Endothelial cell of umbilical vein (primary cell): ENCODE data around the gene TEX55. TPM values are rescaled to one million over a fixed set of nuclear protein-coding genes. Genes with fewer than 3 reads are reported as not detected.

Experiments
- BruUV-seq: library from RNA; stranded (reverse); fragments of 400-500 nt; replicated peaks from 2 replicates; lab custom pipeline; 2021; lab: Mats Ljungman, UMichigan
- CTCF ChIA-PET: fragments of 300-600, 350-600 bp; sonication (Branson Sonifier 250); formaldehyde crosslinking; loops from one replicate; lab custom pipeline; 2021; ENCODE audit warnings: antibody characterized with exemption, inconsistent platforms; lab: Charles Lee
- POLR2A ChIA-PET: fragments of 300-600, 350-600 bp; sonication (Branson Sonifier 250); formaldehyde crosslinking; loops from one replicate; lab custom pipeline; 2021; ENCODE audit warnings: antibody characterized with exemption, inconsistent platforms; lab: Charles Lee
- DNase-seq: peaks from one replicate; pipeline ENCODE4 v3.0.0-alpha.2; 2011; ENCODE audit warnings: low read depth, low spot score
- FAIRE-seq: peaks from 2 replicates; lab custom pipeline; 2011; peaks lifted over from hg19 to GRCh38; lab: Jason Lieb, UNC
- H2AFZ ChIP-seq: 2 replicates; pipeline ENCODE4 v1.6.0; 2012; ENCODE audit warnings: low read depth, low read length, control low read depth, inconsistent platforms
- H3K27ac ChIP-seq: 2 replicates; pipeline ENCODE4 v1.5.1; 2011; ENCODE audit warnings: low read depth, mild to moderate bottlenecking, control low read depth, low read length, moderate library complexity; ENCODE audit not compliant: insufficient read depth
- H3K27me3 ChIP-seq, 2 experiments: 2 replicates each; pipeline versions ENCODE4 v1.6.0 to v1.6.1; 2011; ENCODE audit warnings: low read length in 2 of 2, mixed read lengths in 1 of 2; ENCODE audit not compliant: control insufficient read depth in 2 of 2, insufficient read depth in 2 of 2
- H3K36me3 ChIP-seq, 2 experiments: 2 replicates in 1 of 2; 3 replicates in 1 of 2; pipeline ENCODE4 v1.5.1; 2011; ENCODE audit warnings: low read length in 2 of 2, mild to moderate bottlenecking in 1 of 2, moderate library complexity in 1 of 2; ENCODE audit not compliant: control insufficient read depth in 2 of 2, insufficient read depth in 2 of 2; ENCODE audit errors: extremely low read depth in 1 of 2
- H3K4me1 ChIP-seq: 3 replicates; pipeline ENCODE4 v1.5.1; 2011; ENCODE audit warnings: mild to moderate bottlenecking, low read length; ENCODE audit not compliant: control insufficient read depth, insufficient read depth; ENCODE audit errors: extremely low read depth
- H3K4me2 ChIP-seq: 2 replicates; pipeline ENCODE4 v1.6.1; 2011; ENCODE audit warnings: low read length, control low read depth, mixed read lengths; ENCODE audit not compliant: insufficient read depth
- H3K4me3 ChIP-seq, 3 experiments: fragments of 200-600 bp in 1 of 3; sonication (generic), shearing (Covaris generic) in 1 of 3; replicated peaks in 1 of 3; 2 replicates each; pipeline ENCODE4 v1.5.1; 2011 to 2016; ENCODE audit warnings: control low read depth in 3 of 3, low read length in 3 of 3, mild to moderate bottlenecking in 2 of 3, inconsistent platforms in 1 of 3, low read depth in 1 of 3, moderate library complexity in 1 of 3; ENCODE audit not compliant: insufficient read depth in 1 of 3
- H3K79me2 ChIP-seq: 2 replicates; pipeline ENCODE4 v1.6.0; 2012; ENCODE audit warnings: low read length, inconsistent platforms; ENCODE audit not compliant: control insufficient read depth, insufficient read depth
- H3K9ac ChIP-seq: replicated peaks from 2 replicates; pipeline ENCODE3; 2011; ENCODE audit warnings: low read length, control low read depth; ENCODE audit not compliant: insufficient read depth; ENCODE audit errors: extremely low read depth
- H3K9me1 ChIP-seq: replicated peaks from 3 replicates; pipeline ENCODE4 v1.6.0; 2011; ENCODE audit warnings: mild to moderate bottlenecking, low read length; ENCODE audit not compliant: control insufficient read depth, insufficient read depth; ENCODE audit errors: extremely low read depth
- H3K9me3 ChIP-seq: replicated peaks from 2 replicates; pipeline ENCODE4 v1.5.1; 2012; ENCODE audit warnings: low read length, inconsistent platforms; ENCODE audit not compliant: control insufficient read depth, insufficient read depth
- H4K20me1 ChIP-seq: replicated peaks from 2 replicates; pipeline ENCODE3; 2011; ENCODE audit warnings: mild to moderate bottlenecking, low read length; ENCODE audit not compliant: control insufficient read depth, insufficient read depth; ENCODE audit errors: extremely low read depth
- CTCF ChIP-seq, 2 donors: IDR thresholded peaks; 1 replicate in 1 of 2; 2 replicates in 1 of 2; pipeline ENCODE4 v1.5.1; 2011; ENCODE audit warnings: low read length in 2 of 2, mild to moderate bottlenecking in 2 of 2, moderate library complexity in 2 of 2, control low read depth in 1 of 2, inconsistent platforms in 1 of 2, low read depth in 1 of 2; ENCODE audit not compliant: insufficient read depth in 1 of 2; ENCODE audit errors: extremely low read depth in 1 of 2
- EZH2 ChIP-seq: IDR thresholded peaks from 2 replicates; pipeline ENCODE4 v1.6.1; 2012; ENCODE audit warnings: borderline replicate concordance, low read depth, mild to moderate bottlenecking, moderate library complexity, low read length, inconsistent platforms; ENCODE audit not compliant: severe bottlenecking
- FOS ChIP-seq: IDR thresholded peaks from 2 replicates; pipeline ENCODE4 v1.6.1; 2011; ENCODE audit warnings: mild to moderate bottlenecking, low read length, moderate library complexity, borderline replicate concordance; ENCODE audit not compliant: insufficient read depth
- GATA2 ChIP-seq: IDR thresholded peaks from 2 replicates; pipeline ENCODE4 v1.7.0; 2011; ENCODE audit warnings: low read depth, mild to moderate bottlenecking, moderate library complexity, mixed read lengths, low read length; ENCODE audit not compliant: insufficient read length, insufficient read depth
- JUN ChIP-seq: IDR thresholded peaks from 2 replicates; pipeline ENCODE4 v1.6.1; 2011; ENCODE audit warnings: borderline replicate concordance, low read depth; ENCODE audit not compliant: insufficient read length, insufficient read depth
- MAX ChIP-seq: IDR thresholded peaks from 2 replicates; pipeline ENCODE4 v1.6.1; 2011; ENCODE audit not compliant: insufficient read depth, insufficient read length
- MYC ChIP-seq: IDR thresholded peaks from one replicate; pipeline ENCODE4 v1.6.1; 2011; ENCODE audit warnings: mild to moderate bottlenecking, low read depth, low read length
- POLR2A ChIP-seq: IDR thresholded peaks from 2 replicates; pipeline ENCODE4 v1.6.1; 2012; ENCODE audit warnings: low read depth, mild to moderate bottlenecking, control low read depth, low read length
- POLR2AphosphoS5 ChIP-seq: IDR thresholded peaks from 2 replicates; pipeline ENCODE4 v1.6.1; 2012; ENCODE audit warnings: low read depth, mild to moderate bottlenecking, control low read depth, low read length, moderate library complexity; ENCODE audit not compliant: insufficient read depth
- dilution Hi-C: fragments of 300-500 bp; cut with MboI; formaldehyde crosslinking; loops from one replicate; pipeline ENCODE4 v1.15.0; 2019; ENCODE audit warnings: low sequenced_read_pairs; ENCODE audit not compliant: extremely low pct_ligation_motif_present
- intact Hi-C: fragments of 100-400 bp; cut with micrococcal nuclease; formaldehyde crosslinking; loops from one replicate; pipeline ENCODE4 v1.10.0; 2022
- polyA plus RNA-seq, 4 experiments: library from polyadenylated mRNA; depleted of rRNA in 3 of 4; stranded (reverse) in 3 of 4; unstranded in 1 of 4; fragments of >200 nt; gene quantifications; 2 replicates each; pipeline versions ENCODE4 v1.2.1 to v1.2.3, GENCODE V29; 2011 to 2012; ENCODE audit warnings: missing spikeins in 1 of 4
- total RNA-seq: library from RNA; stranded (reverse); gene quantifications from 2 replicates; pipeline ENCODE4 v1.2.3, GENCODE V29; 2021

The TEX55 gene
- total and polyA plus RNA-seq, 2 donors (not counting 3 experiments of a cell fraction or from before 2014, with no cell fraction given), result not detected

DNA sequence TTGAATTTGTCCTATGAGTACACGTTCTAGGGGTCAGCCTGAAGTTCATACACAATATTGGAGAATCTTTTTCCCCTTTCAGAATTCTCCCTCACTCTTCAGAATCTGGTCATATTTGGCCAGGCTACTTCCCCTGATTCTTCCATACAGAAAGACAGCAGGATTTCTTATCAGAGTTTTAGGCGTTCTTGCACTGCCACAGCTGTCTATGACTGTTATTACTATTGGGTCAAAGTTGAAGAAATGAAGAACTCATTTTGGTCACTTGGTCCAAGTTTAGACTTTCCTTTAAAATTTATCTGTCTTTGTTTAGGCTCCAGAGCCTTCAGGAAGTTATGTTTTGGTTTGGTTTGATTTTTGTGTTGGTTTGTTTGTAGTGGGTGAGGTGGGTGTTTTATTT is 12.0 kb downstream of the TEX55 start:
- Histone ChIP-seq H3K4me2 (no peak overlapping the region), H3K9ac (no peak overlapping the region), H3K27ac (no peak overlapping the region), H3K9me3 (no peaks in the 10 kb centered on the region), H3K9me1 (no peaks in the 10 kb centered on the region), H3K36me3 (no peaks in the 10 kb centered on the region), H2AFZ (no peak overlapping the region), H3K4me3 (no peak overlapping the region), H3K4me1 (no peaks in the 10 kb centered on the region), H4K20me1 (no peaks in the 10 kb centered on the region), H3K79me2 (no peaks in the 10 kb centered on the region), H3K27me3 (no peaks in the 10 kb centered on the region)
- ChIA-PET POLR2A (no interaction called here), CTCF (interaction anchor here (1.6 kb wide), 1 partner anchor 83 kb away, joined by 4 read pairs; no protein-coding TSS in a partner anchor)
- no peak for DNase-seq
- dilution Hi-C loops, result no loop called here
- TF ChIP-seq MAX (no peak), FOS (no peak), POLR2AphosphoS5 (no peak), CTCF (IDR thresholded peaks at IDR 0.05; ENCODE audit: extremely low read depth in 1 of 2, insufficient read depth in 1 of 2, low read depth in 1 of 2, low read length in 2 of 2) (no peak), JUN (no peak), EZH2 (no peak), GATA2 (no peak), POLR2A (no peak), MYC (no peak)
- intact Hi-C loops, result no loop called here
- no peak for FAIRE-seq
- BruUV-seq, result no TSS peak
